Progenitor cell of endocrine pancreas (in vitro differentiated cells): ENCODE measurements around the gene LRRC75B. TPM values are rescaled to one million over a fixed set of nuclear protein-coding genes. Genes with fewer than 3 reads are reported as not detected.
"Not testable (repeated sequence)": the region's sequence is repeated elsewhere in the genome, so short reads cannot be mapped to it uniquely, and the experiment has no call there.

ENCODE experiments used
- DNase-seq: peaks from one replicate; pipeline ENCODE4 v3.0.0; 2021; ENCODE audit warnings: low spot score; ENCODE audit not compliant: unreplicated experiment
- H3K27ac Mint-ChIP-seq: 2 replicates; pipeline ENCODE4 v1.8.0; 2021; ENCODE audit warnings: mild to moderate bottlenecking, moderate library complexity, mixed read lengths
- H3K27me3 Mint-ChIP-seq: 2 replicates; pipeline ENCODE4 v1.8.0; 2021; ENCODE audit warnings: mixed read lengths
- H3K36me3 Mint-ChIP-seq: 2 replicates; pipeline ENCODE4 v1.8.0; 2022; ENCODE audit warnings: mixed read lengths; ENCODE audit not compliant: insufficient read depth
- H3K4me1 Mint-ChIP-seq: 2 replicates; pipeline ENCODE4 v1.8.0; 2021; ENCODE audit warnings: low read depth, mixed read lengths
- H3K4me3 Mint-ChIP-seq: 2 replicates; pipeline ENCODE4 v1.8.0; 2021; ENCODE audit warnings: low read depth, mild to moderate bottlenecking, moderate library complexity, mixed read lengths
- H3K9me3 Mint-ChIP-seq: 2 replicates; pipeline ENCODE4 v1.8.0; 2021; ENCODE audit warnings: low read depth, mixed read lengths
- CTCF ChIP-seq: fragments of 200-600 bp; sonication (generic); IDR thresholded peaks from one replicate; pipeline ENCODE4 v1.5.0; 2021; ENCODE audit warnings: antibody characterized with exemption, mild to moderate bottlenecking; ENCODE audit not compliant: unreplicated experiment
- total RNA-seq: library from RNA; stranded (reverse); gene quantifications from 2 replicates; pipeline ENCODE4 v1.2.1, GENCODE V29; 2021

LRRC75B gene
- total RNA-seq, 1 donor from 2014 or later = 24.6 TPM

- no peaks in the 10 kb centered on the region for H3K9me3 Mint-ChIP-seq
- no peaks in the 10 kb centered on the region for H3K36me3 Mint-ChIP-seq
- no peak for DNase-seq
- H3K27me3 Mint-ChIP-seq = no peaks in the 10 kb centered on the region
- TF ChIP-seq CTCF = no peak
- H3K4me3 Mint-ChIP-seq = no peak overlapping the region
- no peak overlapping the region for H3K27ac Mint-ChIP-seq
- peaks cover 3% of the 10 kb centered on the region for H3K4me1 Mint-ChIP-seq
These were observed 3.0 kb upstream of the LRRC75B start for GRCh38 chr22:24595863-24596262.

DNA sequence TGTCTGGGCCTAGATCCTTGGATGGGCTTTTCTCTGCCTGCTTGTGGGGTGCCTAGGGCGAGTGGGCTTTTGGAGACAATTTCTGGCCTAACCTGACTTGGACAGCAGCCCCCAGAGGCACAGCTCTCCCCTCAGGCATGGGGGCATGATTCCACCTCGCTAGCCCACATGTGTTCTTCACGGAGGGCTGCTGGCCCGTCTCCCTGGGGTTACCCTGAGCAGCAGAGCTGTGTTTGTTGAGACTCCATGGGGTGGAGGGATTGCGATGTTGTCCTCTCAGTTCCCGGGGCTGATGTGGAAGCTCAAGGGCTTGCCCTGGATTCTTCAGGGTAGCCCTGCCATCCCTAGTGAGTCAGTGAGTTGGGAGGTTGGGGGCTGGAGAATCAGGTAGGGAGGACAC is 2.4 kb upstream of the LRRC75B start:
- no peak for DNase-seq
- H3K4me1 Mint-ChIP-seq = peaks cover 3% of the 10 kb centered on the region
- no peaks in the 10 kb centered on the region for H3K27me3 Mint-ChIP-seq
- H3K36me3 Mint-ChIP-seq = no peaks in the 10 kb centered on the region
- no peak overlapping the region for H3K27ac Mint-ChIP-seq
- TF ChIP-seq CTCF = no peak
- no peaks in the 10 kb centered on the region for H3K9me3 Mint-ChIP-seq
- H3K4me3 Mint-ChIP-seq = no peak overlapping the region

DNA sequence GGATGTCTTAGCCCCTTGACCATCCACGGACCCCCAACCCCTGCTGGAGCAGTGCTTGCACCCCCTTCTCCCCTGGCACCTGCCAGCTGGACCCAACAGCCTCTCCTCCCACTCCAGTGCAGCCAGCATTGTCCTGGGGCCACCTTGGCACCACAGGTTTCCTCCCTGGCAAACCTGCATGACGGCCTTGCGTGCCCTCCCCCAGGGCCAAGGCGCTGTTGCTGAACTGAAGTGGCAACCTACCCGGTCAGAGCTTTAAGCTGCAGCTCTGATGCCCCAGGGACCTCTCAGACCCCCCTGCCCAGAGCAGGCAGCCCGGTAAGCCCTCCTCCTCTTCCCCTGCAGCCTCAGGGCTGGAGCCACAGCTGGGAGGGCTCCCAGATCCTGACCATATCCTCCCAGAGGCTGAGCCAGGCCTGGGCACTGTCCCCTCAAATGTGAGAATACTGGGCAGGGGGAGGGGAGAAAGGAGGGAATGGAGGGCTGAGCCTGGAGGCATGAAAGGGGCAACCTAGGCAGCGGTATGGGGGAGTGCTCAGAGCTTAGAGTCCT is 1.8 kb upstream of the LRRC75B start:
- H3K9me3 Mint-ChIP-seq = no peaks in the 10 kb centered on the region
- H3K4me3 Mint-ChIP-seq = no peak overlapping the region
- H3K36me3 Mint-ChIP-seq = no peaks in the 10 kb centered on the region
- TF ChIP-seq CTCF = no peak
- no peaks in the 10 kb centered on the region for H3K27me3 Mint-ChIP-seq
- DNase-seq = no peak
- no peak overlapping the region for H3K27ac Mint-ChIP-seq
- peaks cover 3% of the 10 kb centered on the region for H3K4me1 Mint-ChIP-seq

DNA sequence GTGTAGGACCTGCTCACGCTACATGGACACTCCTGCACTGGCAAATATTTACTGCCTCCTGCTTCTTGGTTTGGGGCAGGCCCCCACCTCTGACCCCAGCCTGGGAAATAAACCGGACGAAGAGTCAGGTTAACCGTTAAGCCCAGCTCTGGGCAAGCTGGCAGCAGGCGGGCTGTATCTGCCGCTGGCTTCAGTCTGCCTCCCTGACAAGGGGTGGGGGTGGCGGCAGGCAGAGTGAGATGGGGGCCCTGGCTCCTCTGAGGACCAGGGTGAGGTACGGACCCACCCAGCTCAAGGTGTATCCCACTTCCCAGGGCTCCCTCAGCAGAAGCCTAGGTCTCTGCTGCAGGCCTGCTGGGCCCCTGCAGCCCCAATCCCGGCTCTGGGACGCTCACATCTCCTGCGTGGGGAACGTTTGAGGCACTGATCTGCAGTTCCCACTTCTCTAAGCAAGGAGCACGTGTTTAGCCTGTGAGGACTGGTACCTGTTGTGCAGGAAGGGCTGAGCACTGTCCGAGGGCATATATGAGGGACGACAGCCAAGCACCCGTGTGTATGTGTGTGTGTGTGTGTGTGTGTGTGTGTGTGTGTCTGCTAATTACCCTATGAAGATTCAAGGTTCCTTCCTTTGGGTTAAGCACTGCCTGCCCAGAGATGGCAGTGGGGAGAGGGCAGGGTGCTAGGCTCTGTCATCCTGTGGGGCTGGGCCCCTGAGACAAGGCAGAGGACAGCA is 1.1 kb upstream of the LRRC75B start:
- Mint-ChIP-seq H3K9me3 (no peaks in the 10 kb centered on the region), H3K4me3 (peak overlapping the region; percentile 70), H3K4me1 (peaks cover 3% of the 10 kb centered on the region), H3K27ac (peak overlapping the region; percentile 89), H3K27me3 (no peaks in the 10 kb centered on the region), H3K36me3 (no peaks in the 10 kb centered on the region)
- DNase-seq = no peak
- TF ChIP-seq CTCF = no peak

- DNase-seq, H3K36me3 Mint-ChIP-seq, H3K4me1 Mint-ChIP-seq, H3K27me3 Mint-ChIP-seq, H3K9me3 Mint-ChIP-seq: not testable (repeated sequence)
- Mint-ChIP-seq H3K27ac (peak overlapping the region; percentile 89), H3K4me3 (peak overlapping the region; percentile 70)
These were observed 624 bp upstream of the LRRC75B start for GRCh38 chr22:24593559-24593835.
